ENCODE measurements around the gene VSIR. TPM values are rescaled to one million over a fixed set of nuclear protein-coding genes. Genes with fewer than 3 reads are reported as not detected.

Gene VSIR
- total RNA-seq (2014; rRNA removed; shearing (Covaris generic)), result 1.6 and 1.7 TPM in 2 replicates

DNA sequence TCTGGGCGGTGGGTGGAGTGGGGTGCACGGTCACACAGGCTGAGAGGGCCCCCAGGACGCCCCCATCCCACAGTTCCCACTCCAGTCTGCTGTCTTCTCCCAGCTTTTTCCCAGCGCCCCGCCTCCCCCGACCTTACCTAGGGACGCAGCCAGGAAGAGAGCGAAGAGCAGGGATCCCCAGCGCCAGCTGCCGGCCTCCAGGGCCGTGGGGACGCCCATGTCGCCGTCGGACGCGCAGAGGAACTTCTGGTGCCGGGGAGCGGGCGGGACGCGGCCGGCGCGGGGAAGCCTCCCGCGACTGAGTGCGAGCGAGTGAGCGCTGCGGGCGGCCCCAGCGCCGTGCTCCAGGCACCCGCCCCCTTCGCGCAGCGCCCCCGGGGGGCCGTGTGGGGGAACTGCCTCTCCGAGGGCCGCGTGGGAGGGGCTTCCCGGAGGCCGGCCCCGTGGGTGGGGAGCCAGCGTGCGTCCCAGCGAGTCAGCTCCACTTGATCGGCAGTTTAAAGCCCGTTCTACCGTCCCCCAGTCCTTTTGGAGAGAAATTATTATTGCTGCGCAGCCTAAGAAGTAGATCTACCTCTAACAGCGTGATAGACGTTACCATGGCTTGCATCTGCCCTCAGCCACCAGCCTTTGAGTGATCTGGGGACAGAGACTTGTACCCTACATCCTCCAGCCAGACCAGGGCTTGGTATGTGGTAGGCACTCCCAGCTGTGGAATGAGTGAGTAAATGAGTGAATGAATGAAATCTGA lies at the start of gene VSIR:
Gene VSIR (minus strand): TSS at position 300 of the 751 bp plus-strand sequence. CDS start 81 bp downstream, at position 219.
- peak; percentile 48 for DNase-seq (ENCODE audit: low read depth)

DNA sequence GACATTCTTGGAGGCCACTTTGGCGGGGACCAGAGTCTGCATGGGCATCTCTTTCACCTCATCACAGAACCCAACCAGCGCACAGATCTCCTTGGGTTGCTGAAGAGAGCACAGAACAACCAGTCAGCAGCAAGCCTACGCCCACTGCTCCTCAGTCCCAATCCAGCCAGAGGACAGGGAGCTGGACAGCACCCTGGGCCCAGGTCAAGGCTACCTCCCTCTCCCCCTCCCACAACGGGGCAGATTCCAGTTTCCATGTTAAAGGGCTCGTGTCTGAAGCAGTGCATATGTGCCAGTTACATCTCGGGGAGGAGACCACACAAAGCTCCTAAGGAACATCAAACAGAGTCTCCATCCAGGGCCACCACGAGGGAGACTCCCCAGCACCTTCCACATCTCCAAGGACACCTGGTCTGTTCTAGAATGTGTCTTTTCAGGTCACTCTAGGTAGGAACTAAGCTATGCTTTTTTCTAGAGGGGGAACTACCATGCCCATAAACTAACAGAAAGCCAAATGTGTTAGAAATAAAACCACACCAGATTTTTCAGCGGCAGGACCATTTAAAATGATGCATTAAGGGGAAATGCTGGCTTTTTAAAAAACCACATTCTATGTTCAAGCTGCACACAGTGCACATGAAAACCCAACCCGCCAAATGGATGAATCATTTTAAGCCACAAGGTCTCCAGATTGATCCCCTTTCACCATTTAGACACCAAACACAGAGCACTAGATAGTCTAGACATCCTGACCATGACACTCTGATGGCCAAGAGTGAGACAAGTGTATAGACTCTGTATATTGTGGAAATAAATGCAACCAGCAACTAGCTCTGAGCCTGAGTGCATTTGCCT lies 48.8 kb upstream of the VSIR start:
- peak; percentile 65 for DNase-seq (ENCODE audit: low read depth)

DNA sequence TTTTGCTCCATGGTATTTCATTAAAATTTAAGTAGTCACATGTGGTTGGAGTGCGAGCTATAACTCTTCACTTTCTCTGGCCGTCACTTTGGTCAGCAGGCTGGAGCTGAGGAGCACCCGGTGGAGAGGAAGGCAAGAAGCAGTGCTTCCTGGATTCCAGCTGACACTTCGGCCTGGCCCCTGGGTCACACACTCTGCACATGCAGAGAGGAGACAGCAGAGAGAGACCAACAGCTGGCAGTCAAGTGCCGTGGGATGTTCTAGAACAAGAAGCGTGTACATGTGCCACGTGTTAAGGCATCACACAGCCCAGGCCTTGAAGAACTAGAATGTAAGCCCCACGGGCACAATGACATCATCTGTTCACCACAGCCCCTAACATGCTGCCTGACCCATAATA lies 47.6 kb upstream of the VSIR start:
- no peak for DNase-seq (ENCODE audit: low read depth)

DNA sequence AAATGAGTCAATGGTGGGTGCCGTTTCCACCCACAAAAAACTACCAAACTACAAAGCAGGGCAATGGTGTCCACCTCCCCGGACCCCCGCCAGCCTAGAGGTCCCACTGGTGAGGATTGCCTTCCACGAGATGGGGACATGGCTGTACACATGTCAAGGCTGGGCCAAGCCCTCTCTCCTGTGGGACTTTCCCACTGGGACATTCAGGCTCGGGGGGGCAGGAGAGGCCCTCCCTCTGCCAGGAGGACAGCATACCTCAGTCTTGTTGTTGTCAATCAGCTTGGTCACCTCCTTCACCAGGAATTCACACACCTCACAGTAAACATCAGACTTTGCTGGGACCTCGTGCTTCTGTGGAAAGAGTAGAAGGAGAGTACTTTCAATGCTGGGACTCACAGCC lies 46.7 kb upstream of the VSIR start:
- DNase-seq (ENCODE audit: low read depth), result no peak

DNA sequence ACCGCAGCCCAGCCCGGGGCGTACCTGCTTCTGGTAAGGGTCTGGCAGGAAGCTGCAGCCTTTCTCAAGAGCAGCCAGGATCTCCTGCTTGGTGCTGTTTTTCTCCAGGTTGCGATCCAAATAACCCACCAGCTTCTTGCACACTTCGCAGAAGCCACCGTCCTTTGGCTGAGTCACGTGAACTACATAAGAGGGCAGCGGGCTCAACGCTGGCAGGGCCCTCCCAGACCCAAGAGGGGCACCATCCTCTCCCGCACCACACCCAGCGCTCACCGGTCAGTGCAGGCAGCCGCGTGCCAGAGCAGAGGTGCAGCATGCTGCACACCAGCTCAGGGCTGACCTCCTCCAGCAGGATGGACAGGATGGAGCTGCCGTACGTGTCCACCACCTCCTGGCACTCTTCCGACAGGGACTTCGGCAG lies 46.1 kb upstream of the VSIR start:
- no peak for DNase-seq (ENCODE audit: low read depth)

DNA sequence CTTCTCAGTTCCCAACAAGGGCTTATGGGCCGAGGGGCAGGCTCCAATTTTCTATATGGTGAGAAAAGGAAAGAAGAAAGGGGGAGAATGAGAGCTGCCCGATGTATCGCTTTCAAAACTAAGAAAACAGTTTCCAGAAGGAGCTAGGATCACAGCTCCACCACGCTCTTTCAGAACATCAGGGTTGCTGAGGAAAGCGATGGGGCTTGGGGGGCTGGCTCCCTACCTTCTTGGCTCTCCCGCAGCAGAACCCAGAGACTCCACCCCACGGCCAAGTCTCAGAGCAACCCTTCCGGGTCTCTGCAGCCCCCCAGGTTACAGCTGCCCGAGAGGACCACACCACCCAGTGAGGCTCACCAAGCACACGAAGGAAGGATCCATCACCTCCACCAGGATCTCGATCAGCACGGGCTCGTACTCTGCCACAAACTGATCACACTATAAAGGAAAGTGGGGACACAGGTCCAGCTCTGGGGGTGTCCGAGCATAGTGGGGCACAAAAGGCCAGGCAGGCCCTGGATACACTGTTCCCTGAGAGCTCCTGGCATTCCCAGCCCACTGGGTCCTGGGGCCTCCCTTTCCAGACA lies 45.4 kb upstream of the VSIR start:
- DNase-seq (ENCODE audit: low read depth), result no peak

DNA sequence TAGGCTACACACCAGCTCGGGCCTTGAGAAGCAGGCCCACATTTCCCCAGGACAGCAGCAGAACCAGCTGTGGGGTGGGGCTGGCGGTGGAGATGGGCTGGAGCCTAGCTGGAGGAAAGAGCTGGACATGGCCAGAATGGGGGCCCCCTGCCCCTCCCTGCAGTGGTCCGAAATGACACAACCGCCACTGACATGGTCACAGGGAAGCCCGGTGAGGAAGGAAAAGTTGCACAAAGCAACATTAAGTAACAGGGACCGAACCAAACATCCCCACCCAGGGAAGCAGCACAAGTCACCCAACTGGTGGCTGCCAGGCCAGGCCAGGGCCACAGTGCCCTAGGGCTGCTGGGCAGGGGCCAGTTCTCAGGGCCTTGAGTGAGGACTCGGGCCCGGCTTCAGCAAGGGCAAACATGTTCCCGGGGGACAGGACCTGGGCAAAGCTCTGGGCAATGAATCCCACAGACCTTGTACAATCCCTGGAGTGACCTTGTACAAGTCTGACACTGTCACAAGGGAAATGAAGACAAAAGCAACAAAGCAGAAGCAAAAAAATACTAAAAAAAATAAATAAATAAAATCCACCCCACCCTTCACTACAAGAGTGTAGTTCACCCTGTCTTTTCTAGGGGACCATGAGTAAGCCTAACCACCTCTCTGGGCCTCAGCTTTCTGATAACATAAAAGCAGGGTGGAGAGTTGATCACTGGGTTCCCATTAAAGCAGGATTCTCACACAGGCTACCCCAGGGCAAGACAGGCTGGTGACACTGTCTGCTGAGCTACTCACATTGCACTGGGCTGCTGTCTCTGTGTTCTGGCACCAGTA lies 44.7 kb upstream of the VSIR start:
- no peak for DNase-seq (ENCODE audit: low read depth)

DNA sequence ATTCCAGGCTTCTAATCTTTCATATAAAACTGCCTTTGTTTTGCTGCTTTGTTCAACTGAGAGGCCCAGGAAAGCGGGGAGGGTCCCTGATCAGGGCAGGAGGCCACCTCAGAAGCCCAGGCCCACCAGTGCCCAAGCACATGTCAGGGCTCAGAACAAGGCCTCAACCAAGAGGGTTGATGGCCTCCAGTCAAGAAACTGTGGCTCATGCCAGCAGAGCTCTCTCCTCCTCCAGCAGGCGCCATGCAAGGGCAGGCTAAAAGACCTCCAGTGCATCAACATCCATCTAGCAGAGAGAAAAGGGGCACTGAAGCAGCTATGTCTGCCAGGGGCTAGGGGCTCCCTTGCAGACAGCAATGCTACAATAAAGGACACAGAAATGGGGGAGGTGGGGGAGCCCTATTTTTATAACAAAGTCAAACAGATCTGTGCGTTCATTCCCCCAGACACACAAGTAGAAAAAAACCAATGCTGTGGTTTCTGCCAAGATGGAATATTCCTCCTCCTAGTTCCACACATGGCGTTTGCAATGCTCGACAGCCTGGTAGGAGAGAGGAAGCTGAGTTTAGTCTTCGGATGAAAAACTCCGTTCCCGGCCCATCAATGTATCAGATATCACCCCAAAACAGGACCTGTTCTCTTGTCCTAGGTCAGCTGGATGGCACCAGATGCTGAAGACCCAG lies 43.8 kb upstream of the VSIR start:
- DNase-seq (ENCODE audit: low read depth), result no peak

DNA sequence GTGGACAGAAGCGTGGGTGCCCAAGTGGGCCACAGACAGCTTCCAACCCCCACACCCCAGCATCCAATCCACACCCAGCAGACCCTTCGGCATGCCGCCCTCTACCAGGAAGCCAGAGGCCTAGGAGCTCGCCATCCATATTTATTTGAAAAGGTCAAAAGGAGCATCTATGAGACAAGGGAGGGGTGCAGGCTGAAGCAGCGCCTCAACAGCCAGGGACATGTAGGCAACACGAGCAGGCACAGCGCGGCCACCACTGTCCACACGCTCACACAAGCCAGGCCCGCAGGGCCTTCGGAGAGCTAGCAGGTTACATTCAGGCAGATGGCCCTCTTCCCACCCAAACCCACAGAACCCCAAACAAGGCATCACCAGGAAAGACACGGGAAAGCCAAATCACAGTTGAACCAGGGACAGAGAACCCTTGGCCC lies 43.1 kb upstream of the VSIR start:
- DNase-seq (ENCODE audit: low read depth), result no peak

DNA sequence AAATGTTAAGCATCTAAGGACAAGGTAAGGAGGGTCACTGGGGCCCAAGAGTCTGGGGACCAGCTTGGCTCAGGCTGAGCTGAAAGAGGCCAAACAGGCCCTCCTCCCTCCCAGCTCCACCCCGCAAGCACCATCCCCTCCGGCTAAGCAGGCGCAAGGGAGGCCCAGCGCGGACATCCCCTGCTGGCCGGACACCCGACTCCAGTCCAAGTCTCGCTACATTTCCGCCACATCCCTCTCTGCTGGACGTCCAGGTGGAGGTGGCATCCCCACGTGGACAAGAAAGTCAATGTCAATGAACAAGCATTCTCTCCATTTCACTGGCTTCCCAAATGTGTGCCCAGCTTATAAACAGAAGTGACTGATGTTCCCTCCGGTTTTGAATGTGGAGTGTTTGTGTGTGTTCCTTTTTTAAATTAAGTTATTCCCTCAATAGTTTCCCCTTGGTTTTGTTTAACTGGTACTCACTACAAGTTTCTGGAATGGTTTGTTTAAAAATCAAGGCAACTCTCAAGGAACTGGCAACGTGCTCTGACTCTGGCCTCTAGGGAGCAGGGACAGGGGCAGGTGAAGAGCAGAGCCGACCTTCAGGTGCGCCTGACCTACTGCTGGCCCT lies 42.3 kb upstream of the VSIR start:
- DNase-seq (ENCODE audit: low read depth), result no peak

DNA sequence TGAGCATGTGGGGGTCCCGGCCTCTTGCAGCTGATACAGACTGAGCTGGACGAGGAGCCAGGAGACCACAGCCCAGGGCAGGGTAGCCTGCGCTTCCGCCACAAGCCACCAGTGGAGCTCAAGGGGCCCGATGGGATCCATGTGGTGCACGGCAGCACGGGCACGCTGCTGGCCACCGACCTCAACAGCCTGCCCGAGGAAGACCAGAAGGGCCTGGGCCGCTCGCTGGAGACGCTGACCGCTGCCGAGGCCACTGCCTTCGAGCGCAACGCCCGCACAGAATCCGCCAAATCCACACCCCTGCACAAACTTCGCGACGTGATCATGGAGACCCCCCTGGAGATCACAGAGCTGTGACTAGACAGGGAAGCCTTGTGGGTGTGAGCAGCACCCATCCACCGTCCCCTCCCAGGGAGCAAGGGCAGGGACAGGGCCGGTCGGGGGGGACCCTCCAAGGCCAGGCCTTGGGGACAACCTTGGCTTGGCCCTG lies 41.6 kb upstream of the VSIR start:
- no peak for DNase-seq (ENCODE audit: low read depth)

DNA sequence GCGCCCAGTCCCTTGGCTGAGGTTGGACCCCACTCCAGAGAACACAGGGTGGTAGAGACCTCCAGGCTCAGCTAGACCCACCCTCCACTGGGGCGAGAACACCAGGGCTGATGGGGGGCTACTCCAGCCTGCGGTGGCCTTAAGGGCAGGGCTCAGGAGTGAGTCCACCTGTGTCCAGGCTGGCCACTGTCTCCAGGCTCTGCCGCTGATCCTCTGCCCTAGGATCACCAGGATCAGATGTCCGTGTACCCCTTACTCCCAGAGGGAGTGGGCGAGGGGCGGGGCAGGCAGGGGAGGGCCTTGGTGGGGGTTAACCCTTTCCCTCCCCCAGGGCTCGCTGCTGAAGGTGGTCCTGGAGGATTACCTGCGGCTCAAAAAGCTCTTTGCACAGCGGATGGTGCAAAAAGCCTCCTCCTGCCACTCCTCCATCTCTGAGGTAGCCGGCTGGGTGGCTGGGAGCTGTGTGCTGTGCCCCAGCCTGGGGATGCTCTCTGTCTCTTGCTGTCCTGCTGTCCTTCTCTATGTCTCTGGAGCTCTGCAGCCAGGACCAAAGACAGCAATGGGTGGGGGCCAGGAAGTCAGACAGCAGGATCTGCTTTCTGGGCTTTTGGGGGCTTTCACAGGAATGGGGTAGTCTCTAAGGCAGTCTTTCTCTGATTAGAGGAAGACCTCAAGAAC lies 39.7 kb upstream of the VSIR start:
- no peak for DNase-seq (ENCODE audit: low read depth)

DNA sequence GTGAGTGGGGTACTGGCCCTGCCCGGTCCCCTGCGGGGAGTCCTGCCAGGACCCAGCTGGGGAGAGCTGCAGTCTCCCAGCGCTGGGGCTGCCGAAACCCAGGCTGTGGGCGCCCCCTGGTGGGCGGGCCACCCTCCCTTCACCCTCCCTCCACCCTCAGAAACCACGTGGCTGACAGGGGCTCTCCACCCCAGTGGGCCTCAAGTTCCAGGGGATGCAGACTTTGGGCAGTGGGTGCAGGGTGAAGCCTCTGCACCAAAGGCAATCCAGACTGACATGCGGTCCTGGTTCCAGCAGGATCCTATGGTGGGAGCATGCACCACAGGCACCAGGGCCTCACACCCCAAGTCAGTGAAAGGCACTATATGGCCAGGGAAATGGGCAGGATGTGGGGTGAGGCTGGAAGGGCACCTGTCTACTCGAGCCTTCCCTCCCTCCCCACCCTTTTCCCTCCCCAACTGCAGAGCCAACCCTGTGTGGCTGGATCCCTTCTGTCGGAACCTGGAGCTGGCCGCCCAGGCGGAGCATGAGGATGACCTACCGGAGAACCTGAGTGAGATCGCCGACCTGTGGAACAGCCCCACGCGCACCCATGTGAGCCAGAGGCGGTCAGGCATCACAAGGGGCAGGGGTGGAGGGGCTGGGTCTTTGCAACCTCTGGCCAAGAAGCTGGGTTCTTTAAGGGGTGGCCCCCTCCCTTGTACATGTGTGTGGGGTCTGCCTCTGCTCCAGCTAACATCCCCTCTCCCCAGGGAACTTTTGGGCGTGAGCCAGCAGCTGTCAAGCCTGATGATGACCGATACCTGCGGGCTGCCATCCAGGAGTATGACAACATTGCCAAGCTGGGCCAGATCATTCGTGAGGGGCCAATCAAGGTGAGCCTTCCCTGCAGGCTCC lies 38.9 kb upstream of the VSIR start:
- peak; percentile 31 for DNase-seq (ENCODE audit: low read depth)

DNA sequence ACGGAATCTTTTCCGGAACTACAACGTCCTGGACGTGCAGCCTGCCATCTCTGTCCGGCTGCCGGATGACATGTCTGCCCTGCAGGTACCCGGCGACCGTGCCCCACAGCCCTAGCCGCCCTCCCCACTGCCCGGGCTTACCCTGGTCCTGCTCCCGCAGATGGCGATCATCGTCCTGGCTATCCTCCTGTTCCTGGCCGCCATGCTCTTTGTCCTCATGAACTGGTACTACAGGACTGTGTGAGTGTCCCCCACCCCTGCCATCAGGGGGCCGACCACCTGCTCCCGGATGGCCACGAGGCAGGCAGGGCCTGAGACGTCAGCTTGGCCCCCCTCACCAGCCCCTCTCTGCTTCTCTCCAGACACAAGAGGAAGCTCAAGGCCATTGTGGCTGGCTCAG lies 38.0 kb upstream of the VSIR start:
- DNase-seq (ENCODE audit: low read depth), result no peak

DNA sequence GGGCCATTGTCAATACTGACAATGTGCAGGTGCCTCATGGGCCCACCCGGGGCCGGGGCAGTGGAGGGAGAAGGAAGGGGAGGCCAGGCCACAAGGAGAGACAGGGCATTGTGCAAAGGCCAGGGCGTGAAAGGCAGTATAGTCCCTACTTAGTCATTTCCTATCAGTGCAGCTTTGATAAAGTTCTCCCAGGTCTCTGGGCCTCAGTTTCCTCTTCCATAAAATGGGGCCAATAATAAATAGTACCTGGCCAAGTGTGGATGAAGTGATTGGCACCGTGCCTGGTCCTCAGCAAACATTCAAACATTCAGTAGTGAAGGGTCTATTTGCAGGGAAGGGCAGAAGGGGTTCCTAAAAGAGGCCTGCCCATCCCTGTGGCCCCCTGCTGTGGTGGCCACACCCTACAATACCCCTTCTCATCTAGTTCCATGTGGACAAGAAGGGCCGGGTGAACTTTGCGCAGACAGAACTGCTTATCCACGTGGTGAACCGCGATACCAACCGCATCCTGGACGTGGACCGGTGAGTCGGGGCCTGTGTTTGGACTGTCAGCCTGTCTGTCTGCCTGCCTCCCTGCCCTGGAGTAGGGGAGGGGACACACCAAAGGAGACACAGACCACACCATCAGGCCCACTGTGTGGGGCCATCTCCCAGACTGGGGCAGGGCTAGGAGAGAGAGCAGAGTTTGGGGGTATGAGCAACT lies 36.9 kb upstream of the VSIR start:
- no peak for DNase-seq (ENCODE audit: low read depth)

DNA sequence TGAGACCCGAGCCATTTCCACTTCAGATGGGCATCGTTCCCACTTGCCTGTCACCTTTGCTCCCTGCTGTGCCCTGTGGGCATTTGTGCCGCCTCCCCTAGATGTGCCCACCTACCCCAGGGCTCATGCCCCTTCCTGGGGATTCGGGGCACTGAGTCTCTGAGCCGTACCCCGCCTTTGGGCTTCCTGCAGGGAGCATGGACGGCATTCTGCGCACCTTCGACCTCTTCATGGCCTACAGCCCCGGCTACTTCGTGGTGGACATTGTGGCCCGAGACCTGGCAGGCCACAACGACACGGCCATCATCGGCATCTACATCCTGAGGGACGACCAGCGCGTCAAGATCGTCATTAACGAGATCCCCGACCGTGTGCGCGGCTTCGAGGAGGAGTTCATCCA lies 36.3 kb upstream of the VSIR start:
- no peak for DNase-seq (ENCODE audit: low read depth)

DNA sequence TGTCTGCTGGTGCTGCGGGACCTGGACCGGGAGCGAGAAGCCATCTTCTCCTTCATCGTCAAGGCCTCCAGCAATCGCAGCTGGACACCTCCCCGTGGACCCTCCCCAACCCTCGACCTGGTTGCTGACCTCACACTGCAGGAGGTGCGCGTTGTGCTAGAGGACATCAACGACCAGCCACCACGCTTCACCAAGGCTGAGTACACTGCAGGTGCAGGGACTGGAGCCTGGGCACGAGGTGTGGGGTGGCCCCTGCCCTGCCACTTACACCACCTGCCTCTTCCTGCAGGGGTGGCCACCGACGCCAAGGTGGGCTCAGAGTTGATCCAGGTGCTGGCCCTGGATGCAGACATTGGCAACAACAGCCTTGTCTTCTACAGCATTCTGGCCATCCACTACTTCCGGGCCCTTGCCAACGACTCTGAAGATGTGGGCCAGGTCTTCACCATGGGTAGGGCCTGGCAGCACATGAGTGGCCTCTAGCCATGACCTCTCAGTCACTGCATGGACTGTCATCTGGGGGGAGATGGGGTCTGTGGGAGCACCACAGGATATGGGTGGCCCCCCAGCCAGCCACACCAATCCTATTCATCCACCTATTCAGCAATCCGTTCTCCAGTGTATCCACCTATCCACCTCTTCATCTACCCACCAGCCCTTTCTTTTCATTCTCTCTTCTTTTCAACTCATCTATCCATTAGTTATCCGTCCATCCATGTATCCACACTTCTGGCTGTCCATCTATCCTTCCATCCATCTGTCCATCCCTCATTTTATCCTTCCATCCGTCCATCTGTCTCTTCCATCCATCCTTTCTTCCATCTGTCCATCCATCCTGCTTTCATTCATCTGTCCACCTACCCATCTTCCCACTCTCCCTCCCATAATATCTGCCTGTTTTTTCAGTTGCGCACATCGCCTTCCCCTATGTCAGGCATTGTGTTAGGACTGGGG lies 34.5 kb upstream of the VSIR start:
- DNase-seq (ENCODE audit: low read depth), result no peak

Data from RPMI7951 (cell line).